Uterus (tissue), 4 donors: ENCODE results near the gene SETD3. TPM values are rescaled to one million over a fixed set of nuclear protein-coding genes. Genes with fewer than 3 reads are reported as not detected.

Source experiments
- DNase-seq, 2 donors: peaks; one replicate each; pipeline ENCODE4 v3.0.0-alpha.2; 2019 to 2020
- H3K27ac ChIP-seq, 2 donors: fragments of 200-600 bp; sonication (generic); 1 replicate in 1 of 2; 2 replicates in 1 of 2; pipeline ENCODE4 v1.5.1; 2016 to 2018
- H3K27me3 ChIP-seq, 2 donors: fragments of 200-600 bp; sonication (generic); one replicate each; pipeline ENCODE4 v1.5.1; 2018 to 2019; ENCODE audit warnings: control low read depth in 1 of 2
- H3K36me3 ChIP-seq, 2 donors: fragments of 200-600 bp; sonication (generic); one replicate each; pipeline ENCODE4 v1.5.1; 2019; ENCODE audit warnings: control low read depth in 1 of 2
- H3K4me1 ChIP-seq, 2 donors: fragments of 200-600 bp; sonication (generic); one replicate each; pipeline ENCODE4 v1.5.1; 2018 to 2019; ENCODE audit warnings: control low read depth in 1 of 2
- H3K4me3 ChIP-seq, 2 donors: fragments of 200-600 bp; sonication (generic); 1 replicate in 1 of 2; 2 replicates in 1 of 2; pipeline ENCODE4 v1.5.1; 2018 to 2019; ENCODE audit warnings: mild to moderate bottlenecking in 1 of 2
- H3K9me3 ChIP-seq, 2 donors: fragments of 200-600 bp; sonication (generic); one replicate each; pipeline ENCODE4 v1.5.1; 2019; ENCODE audit warnings: control low read depth in 1 of 2
- CTCF ChIP-seq, 4 experiments: fragments of 200-600 bp in 2 of 4; fragments of 450-650 bp in 2 of 4; sonication (generic) in 2 of 4; IDR thresholded peaks; one replicate each; pipeline ENCODE4 v1.5.1; 2016 to 2019; ENCODE audit warnings: antibody characterized with exemption in 4 of 4, mild to moderate bottlenecking in 2 of 4, moderate library complexity in 1 of 4
- POLR2A ChIP-seq, 2 donors: fragments of 450-650 bp; IDR thresholded peaks; one replicate each; pipeline ENCODE4 v1.6.1; 2016; ENCODE audit warnings: antibody characterized with exemption in 2 of 2, mild to moderate bottlenecking in 1 of 2, moderate library complexity in 1 of 2
- intact Hi-C: fragments of 100-400 bp; cut with DNase I; formaldehyde crosslinking; loops from one replicate; pipeline ENCODE4 v1.15.1; 2023; ENCODE audit warnings: low total_unique reads
- total RNA-seq, 4 donors: library from RNA; depleted of rRNA in 3 of 4; stranded (reverse); fragments of >200 nt in 3 of 4; gene quantifications; one replicate each; pipeline versions ENCODE4 v1.1.0 to v1.2.4, GENCODE V29; 2014 to 2023
- donor health status: DM: yes; HTN: yes; CAD: no.

The SETD3 gene
- total RNA-seq, 4 donors from 2014 or later: 98.1 to 151 (median 121) TPM

GRCh38 chr14:99497894-99498293 is 17.2 kb upstream of the SETD3 start:
- intact Hi-C loops: no loop called here
- Histone ChIP-seq H3K9me3 (no peaks in the 10 kb centered on the region), H3K27ac (no peak overlapping the region), H3K4me1 (peaks cover 0 to 3% of the 10 kb centered on the region in 2 donors), H3K27me3 (no peaks in the 10 kb centered on the region), H3K4me3 (no peak overlapping the region), H3K36me3 (no peaks in the 10 kb centered on the region)
- no peak for DNase-seq
- TF ChIP-seq CTCF (IDR thresholded peaks at IDR 0.05) (no peak), POLR2A (IDR thresholded peaks at IDR 0.05) (no peak)

GRCh38 chr14:99497341-99497740 is 16.7 kb upstream of the SETD3 start:
- peaks cover 0 to 3% of the 10 kb centered on the region in 2 donors for H3K4me1 ChIP-seq
- H3K27me3 ChIP-seq: no peaks in the 10 kb centered on the region
- intact Hi-C loops: no loop called here
- DNase-seq: no peak
- no peak overlapping the region for H3K27ac ChIP-seq
- TF ChIP-seq CTCF (IDR thresholded peaks at IDR 0.05) (no peak), POLR2A (IDR thresholded peaks at IDR 0.05) (no peak)
- H3K9me3 ChIP-seq: no peaks in the 10 kb centered on the region
- no peak overlapping the region for H3K4me3 ChIP-seq
- H3K36me3 ChIP-seq: no peaks in the 10 kb centered on the region

- Histone ChIP-seq H3K36me3 (no peaks in the 10 kb centered on the region), H3K9me3 (no peaks in the 10 kb centered on the region), H3K4me1 (peaks cover 6 to 7% of the 10 kb centered on the region in 2 donors), H3K27me3 (no peaks in the 10 kb centered on the region), H3K27ac (no peak overlapping the region), H3K4me3 (no peak overlapping the region)
- DNase-seq: no peak
- intact Hi-C loops: no loop called here
- no peak for TF ChIP-seq CTCF (IDR thresholded peaks at IDR 0.05)
- no peak for TF ChIP-seq POLR2A (IDR thresholded peaks at IDR 0.05)
These were observed 3.4 kb upstream of the SETD3 start for GRCh38 chr14:99484106-99484505.

- DNase-seq: no peak
- Histone ChIP-seq H3K27ac (peak overlapping the region; percentile 91 to 94), H3K36me3 (no peaks in the 10 kb centered on the region), H3K4me1 (peaks cover 7 to 9% of the 10 kb centered on the region in 2 donors), H3K27me3 (no peaks in the 10 kb centered on the region), H3K4me3 (peak overlapping the region; percentile 87 to 99), H3K9me3 (no peaks in the 10 kb centered on the region)
- TF ChIP-seq CTCF (IDR thresholded peaks at IDR 0.05) (no peak), POLR2A (IDR thresholded peaks at IDR 0.05) (no peak)
- intact Hi-C loops: no loop called here
These were observed 1.1 kb upstream of the SETD3 start for GRCh38 chr14:99481745-99482099.

GRCh38 chr14:99480917-99481744 is 472 bp upstream of the SETD3 start, which contains the start of gene CCNK:
TSS of gene CCNK (plus strand) at chr14:99481409. CDS start at chr14:99492678, 11,269 bp downstream.
- peak in 2 of 4 experiments; percentile 1 to 14 for TF ChIP-seq CTCF (IDR thresholded peaks at IDR 0.05)
- peak; percentile 94 to 95 for TF ChIP-seq POLR2A (IDR thresholded peaks at IDR 0.05)
- Histone ChIP-seq H3K27me3 (no peaks in the 10 kb centered on the region), H3K4me3 (peak within 1 kb of the TSS; percentile 96 to 99), H3K9me3 (no peaks in the 10 kb centered on the region), H3K27ac (peak within 1 kb of the TSS; percentile 91 to 94), H3K36me3 (no peaks in the 10 kb centered on the region), H3K4me1 (peaks cover 7 to 9% of the 10 kb centered on the region in 2 donors)
- peak; percentile 100 for DNase-seq
- intact Hi-C loops: no loop called here
